ENCODE data around the gene AKR1B15. TPM values are rescaled to one million over a fixed set of nuclear protein-coding genes. Genes with fewer than 3 reads are reported as not detected.
A peak's percentile ranks its signal among the peaks of the same experiment; 100 is the strongest.

AKR1B15 gene
- total and polyA plus RNA-seq, 9 of the 15 experiments (the other 6 are each of a cell fraction or from before 2014, with no cell fraction given) = not detected

- TF ChIP-seq FOXA1 (IDR thresholded peaks at IDR 0.05; ENCODE audit: borderline replicate concordance) (no peak), HDAC3 (IDR thresholded peaks at IDR 0.05; ENCODE audit: borderline replicate concordance, partially characterized antibody) (no peak), DACH1 (IDR thresholded peaks at IDR 0.05; ENCODE audit: partially characterized antibody) (peak; percentile 98), ZNF408 (CRISPR knock-in tag; IDR thresholded peaks at IDR 0.05; ENCODE audit: low read depth) (no peak), CREB3 (tag; conservative IDR thresholded peaks at IDR 0.05; ENCODE audit: low read depth) (no peak), XRCC3 (IDR thresholded peaks at IDR 0.05) (no peak), SRSF9 (IDR thresholded peaks at IDR 0.05; ENCODE audit: borderline replicate concordance, low read depth, low read length) (no peak), PHB2 (IDR thresholded peaks at IDR 0.05; ENCODE audit: low read depth) (no peak), KLF16 (IDR thresholded peaks at IDR 0.05) (0 out of 2 replicates have a peak, but pooled peaks have one; percentile 19), ZNF830 (CRISPR knock-in tag; IDR thresholded peaks at IDR 0.05) (no peak), ATF7 (IDR thresholded peaks at IDR 0.05) (no peak), ZNF583 (CRISPR knock-in tag; IDR thresholded peaks at IDR 0.05) (no peak), CHAMP1 (IDR thresholded peaks at IDR 0.05) (no peak)
- TF ChIP-seq, protein P1, sequence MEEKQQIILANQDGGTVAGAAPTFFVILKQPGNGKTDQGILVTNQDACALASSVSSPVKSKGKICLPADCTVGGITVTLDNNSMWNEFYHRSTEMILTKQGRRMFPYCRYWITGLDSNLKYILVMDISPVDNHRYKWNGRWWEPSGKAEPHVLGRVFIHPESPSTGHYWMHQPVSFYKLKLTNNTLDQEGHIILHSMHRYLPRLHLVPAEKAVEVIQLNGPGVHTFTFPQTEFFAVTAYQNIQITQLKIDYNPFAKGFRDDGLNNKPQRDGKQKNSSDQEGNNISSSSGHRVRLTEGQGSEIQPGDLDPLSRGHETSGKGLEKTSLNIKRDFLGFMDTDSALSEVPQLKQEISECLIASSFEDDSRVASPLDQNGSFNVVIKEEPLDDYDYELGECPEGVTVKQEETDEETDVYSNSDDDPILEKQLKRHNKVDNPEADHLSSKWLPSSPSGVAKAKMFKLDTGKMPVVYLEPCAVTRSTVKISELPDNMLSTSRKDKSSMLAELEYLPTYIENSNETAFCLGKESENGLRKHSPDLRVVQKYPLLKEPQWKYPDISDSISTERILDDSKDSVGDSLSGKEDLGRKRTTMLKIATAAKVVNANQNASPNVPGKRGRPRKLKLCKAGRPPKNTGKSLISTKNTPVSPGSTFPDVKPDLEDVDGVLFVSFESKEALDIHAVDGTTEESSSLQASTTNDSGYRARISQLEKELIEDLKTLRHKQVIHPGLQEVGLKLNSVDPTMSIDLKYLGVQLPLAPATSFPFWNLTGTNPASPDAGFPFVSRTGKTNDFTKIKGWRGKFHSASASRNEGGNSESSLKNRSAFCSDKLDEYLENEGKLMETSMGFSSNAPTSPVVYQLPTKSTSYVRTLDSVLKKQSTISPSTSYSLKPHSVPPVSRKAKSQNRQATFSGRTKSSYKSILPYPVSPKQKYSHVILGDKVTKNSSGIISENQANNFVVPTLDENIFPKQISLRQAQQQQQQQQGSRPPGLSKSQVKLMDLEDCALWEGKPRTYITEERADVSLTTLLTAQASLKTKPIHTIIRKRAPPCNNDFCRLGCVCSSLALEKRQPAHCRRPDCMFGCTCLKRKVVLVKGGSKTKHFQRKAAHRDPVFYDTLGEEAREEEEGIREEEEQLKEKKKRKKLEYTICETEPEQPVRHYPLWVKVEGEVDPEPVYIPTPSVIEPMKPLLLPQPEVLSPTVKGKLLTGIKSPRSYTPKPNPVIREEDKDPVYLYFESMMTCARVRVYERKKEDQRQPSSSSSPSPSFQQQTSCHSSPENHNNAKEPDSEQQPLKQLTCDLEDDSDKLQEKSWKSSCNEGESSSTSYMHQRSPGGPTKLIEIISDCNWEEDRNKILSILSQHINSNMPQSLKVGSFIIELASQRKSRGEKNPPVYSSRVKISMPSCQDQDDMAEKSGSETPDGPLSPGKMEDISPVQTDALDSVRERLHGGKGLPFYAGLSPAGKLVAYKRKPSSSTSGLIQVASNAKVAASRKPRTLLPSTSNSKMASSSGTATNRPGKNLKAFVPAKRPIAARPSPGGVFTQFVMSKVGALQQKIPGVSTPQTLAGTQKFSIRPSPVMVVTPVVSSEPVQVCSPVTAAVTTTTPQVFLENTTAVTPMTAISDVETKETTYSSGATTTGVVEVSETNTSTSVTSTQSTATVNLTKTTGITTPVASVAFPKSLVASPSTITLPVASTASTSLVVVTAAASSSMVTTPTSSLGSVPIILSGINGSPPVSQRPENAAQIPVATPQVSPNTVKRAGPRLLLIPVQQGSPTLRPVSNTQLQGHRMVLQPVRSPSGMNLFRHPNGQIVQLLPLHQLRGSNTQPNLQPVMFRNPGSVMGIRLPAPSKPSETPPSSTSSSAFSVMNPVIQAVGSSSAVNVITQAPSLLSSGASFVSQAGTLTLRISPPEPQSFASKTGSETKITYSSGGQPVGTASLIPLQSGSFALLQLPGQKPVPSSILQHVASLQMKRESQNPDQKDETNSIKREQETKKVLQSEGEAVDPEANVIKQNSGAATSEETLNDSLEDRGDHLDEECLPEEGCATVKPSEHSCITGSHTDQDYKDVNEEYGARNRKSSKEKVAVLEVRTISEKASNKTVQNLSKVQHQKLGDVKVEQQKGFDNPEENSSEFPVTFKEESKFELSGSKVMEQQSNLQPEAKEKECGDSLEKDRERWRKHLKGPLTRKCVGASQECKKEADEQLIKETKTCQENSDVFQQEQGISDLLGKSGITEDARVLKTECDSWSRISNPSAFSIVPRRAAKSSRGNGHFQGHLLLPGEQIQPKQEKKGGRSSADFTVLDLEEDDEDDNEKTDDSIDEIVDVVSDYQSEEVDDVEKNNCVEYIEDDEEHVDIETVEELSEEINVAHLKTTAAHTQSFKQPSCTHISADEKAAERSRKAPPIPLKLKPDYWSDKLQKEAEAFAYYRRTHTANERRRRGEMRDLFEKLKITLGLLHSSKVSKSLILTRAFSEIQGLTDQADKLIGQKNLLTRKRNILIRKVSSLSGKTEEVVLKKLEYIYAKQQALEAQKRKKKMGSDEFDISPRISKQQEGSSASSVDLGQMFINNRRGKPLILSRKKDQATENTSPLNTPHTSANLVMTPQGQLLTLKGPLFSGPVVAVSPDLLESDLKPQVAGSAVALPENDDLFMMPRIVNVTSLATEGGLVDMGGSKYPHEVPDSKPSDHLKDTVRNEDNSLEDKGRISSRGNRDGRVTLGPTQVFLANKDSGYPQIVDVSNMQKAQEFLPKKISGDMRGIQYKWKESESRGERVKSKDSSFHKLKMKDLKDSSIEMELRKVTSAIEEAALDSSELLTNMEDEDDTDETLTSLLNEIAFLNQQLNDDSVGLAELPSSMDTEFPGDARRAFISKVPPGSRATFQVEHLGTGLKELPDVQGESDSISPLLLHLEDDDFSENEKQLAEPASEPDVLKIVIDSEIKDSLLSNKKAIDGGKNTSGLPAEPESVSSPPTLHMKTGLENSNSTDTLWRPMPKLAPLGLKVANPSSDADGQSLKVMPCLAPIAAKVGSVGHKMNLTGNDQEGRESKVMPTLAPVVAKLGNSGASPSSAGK (IDR thresholded peaks at IDR 0.05) = no peak
These were observed 34.2 kb upstream of the AKR1B15 start (continued) for GRCh38 chr7:134514663-134515062.

Measured in K562 (cell line).